ENCODE data around the gene HSD3B2. TPM values are rescaled to one million over a fixed set of nuclear protein-coding genes. Genes with fewer than 3 reads are reported as not detected.

Gene HSD3B2
- total and polyA plus RNA-seq, 2 of the 8 experiments (the other 6 are each of a cell fraction or from before 2014, with no cell fraction given), result not detected

DNA sequence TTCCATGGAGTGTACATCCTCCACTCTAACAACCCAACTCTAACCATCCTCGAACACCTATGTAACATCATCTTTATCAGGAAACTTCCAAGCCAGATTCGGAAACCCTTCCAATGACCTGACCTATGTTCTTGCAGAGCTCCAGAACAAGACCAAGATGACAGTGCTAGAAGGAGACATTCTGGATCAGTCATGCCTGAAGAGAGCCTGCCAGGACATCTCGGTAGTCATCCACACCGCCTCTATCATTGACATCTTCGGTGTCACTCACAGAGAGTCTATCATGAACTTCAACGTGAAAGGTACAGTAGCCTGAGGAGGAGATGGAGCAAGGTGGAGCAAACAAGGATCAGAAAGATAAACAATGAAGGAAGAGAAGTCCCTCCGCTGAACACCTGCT, 56.0 kb downstream of the HSD3B2 start (continued):
- TF ChIP-seq TAF1 (IDR thresholded peaks at IDR 0.05; ENCODE audit: low read depth, low read length), result no peak
- TF ChIP-seq PHF8 (conservative IDR thresholded peaks at IDR 0.05; ENCODE audit: low read depth, low read length), result no peak

Measured in H1 (cell line).